ENCODE data around the gene LRIT2. TPM values are rescaled to one million over a fixed set of nuclear protein-coding genes. Genes with fewer than 3 reads are reported as not detected.

The LRIT2 gene
- total and polyA plus RNA-seq, 9 of the 15 experiments (the other 6 are each of a cell fraction or from before 2014, with no cell fraction given) = not detected

DNA sequence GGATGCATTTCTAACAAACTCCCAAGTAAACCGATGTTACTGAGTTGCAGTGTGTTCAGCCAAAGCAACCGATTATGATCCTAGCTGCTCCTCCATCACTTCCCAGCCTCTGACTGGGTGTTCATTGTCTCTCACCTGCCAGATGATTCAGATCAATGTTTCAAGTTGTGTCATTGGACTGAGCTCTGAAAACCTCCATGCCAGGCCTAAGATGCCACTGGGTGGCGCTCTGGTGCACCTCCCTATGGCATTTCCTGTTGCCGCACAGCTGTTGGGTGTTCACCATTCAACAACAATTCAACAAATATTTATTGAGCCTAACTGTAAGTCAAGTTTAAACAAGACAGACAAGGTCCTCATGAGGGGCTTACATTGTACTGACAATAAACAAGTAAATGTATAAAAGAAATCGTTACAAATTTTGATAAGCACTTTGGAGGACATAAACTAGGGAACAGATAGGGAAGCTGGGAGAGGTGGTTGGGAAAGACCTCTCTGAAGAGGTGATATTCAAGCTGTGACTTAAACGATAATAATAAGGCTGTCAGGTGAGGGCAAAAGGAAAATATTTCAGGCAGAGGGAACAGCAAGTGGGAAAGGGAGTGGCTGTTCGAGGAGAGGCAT is 42.3 kb upstream of the LRIT2 start (continued):
- TF ChIP-seq, protein P1, sequence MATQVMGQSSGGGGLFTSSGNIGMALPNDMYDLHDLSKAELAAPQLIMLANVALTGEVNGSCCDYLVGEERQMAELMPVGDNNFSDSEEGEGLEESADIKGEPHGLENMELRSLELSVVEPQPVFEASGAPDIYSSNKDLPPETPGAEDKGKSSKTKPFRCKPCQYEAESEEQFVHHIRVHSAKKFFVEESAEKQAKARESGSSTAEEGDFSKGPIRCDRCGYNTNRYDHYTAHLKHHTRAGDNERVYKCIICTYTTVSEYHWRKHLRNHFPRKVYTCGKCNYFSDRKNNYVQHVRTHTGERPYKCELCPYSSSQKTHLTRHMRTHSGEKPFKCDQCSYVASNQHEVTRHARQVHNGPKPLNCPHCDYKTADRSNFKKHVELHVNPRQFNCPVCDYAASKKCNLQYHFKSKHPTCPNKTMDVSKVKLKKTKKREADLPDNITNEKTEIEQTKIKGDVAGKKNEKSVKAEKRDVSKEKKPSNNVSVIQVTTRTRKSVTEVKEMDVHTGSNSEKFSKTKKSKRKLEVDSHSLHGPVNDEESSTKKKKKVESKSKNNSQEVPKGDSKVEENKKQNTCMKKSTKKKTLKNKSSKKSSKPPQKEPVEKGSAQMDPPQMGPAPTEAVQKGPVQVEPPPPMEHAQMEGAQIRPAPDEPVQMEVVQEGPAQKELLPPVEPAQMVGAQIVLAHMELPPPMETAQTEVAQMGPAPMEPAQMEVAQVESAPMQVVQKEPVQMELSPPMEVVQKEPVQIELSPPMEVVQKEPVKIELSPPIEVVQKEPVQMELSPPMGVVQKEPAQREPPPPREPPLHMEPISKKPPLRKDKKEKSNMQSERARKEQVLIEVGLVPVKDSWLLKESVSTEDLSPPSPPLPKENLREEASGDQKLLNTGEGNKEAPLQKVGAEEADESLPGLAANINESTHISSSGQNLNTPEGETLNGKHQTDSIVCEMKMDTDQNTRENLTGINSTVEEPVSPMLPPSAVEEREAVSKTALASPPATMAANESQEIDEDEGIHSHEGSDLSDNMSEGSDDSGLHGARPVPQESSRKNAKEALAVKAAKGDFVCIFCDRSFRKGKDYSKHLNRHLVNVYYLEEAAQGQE (IDR thresholded peaks at IDR 0.05; ENCODE audit: borderline replicate concordance) = peak; percentile 83
- TF ChIP-seq, protein P1 (CRISPR knock-in tag; IDR thresholded peaks at IDR 0.05; ENCODE audit: low read depth) = no peak
- TF ChIP-seq SRSF9 (IDR thresholded peaks at IDR 0.05; ENCODE audit: borderline replicate concordance, low read depth, low read length) (no peak), POLR3G (IDR thresholded peaks at IDR 0.05; ENCODE audit: extremely low read depth, insufficient read length, insufficient replicate concordance) (no peak), NR3C1 (CRISPR knock-in tag; IDR thresholded peaks at IDR 0.05) (no peak), ZFP36 (IDR thresholded peaks at IDR 0.05; ENCODE audit: low read depth, low read length, partially characterized antibody) (no peak), GTF2E2 (tag; IDR thresholded peaks at IDR 0.05) (no peak), ZNF57 (CRISPR knock-in tag; IDR thresholded peaks at IDR 0.05) (no peak)
- TF ChIP-seq, protein P2, sequence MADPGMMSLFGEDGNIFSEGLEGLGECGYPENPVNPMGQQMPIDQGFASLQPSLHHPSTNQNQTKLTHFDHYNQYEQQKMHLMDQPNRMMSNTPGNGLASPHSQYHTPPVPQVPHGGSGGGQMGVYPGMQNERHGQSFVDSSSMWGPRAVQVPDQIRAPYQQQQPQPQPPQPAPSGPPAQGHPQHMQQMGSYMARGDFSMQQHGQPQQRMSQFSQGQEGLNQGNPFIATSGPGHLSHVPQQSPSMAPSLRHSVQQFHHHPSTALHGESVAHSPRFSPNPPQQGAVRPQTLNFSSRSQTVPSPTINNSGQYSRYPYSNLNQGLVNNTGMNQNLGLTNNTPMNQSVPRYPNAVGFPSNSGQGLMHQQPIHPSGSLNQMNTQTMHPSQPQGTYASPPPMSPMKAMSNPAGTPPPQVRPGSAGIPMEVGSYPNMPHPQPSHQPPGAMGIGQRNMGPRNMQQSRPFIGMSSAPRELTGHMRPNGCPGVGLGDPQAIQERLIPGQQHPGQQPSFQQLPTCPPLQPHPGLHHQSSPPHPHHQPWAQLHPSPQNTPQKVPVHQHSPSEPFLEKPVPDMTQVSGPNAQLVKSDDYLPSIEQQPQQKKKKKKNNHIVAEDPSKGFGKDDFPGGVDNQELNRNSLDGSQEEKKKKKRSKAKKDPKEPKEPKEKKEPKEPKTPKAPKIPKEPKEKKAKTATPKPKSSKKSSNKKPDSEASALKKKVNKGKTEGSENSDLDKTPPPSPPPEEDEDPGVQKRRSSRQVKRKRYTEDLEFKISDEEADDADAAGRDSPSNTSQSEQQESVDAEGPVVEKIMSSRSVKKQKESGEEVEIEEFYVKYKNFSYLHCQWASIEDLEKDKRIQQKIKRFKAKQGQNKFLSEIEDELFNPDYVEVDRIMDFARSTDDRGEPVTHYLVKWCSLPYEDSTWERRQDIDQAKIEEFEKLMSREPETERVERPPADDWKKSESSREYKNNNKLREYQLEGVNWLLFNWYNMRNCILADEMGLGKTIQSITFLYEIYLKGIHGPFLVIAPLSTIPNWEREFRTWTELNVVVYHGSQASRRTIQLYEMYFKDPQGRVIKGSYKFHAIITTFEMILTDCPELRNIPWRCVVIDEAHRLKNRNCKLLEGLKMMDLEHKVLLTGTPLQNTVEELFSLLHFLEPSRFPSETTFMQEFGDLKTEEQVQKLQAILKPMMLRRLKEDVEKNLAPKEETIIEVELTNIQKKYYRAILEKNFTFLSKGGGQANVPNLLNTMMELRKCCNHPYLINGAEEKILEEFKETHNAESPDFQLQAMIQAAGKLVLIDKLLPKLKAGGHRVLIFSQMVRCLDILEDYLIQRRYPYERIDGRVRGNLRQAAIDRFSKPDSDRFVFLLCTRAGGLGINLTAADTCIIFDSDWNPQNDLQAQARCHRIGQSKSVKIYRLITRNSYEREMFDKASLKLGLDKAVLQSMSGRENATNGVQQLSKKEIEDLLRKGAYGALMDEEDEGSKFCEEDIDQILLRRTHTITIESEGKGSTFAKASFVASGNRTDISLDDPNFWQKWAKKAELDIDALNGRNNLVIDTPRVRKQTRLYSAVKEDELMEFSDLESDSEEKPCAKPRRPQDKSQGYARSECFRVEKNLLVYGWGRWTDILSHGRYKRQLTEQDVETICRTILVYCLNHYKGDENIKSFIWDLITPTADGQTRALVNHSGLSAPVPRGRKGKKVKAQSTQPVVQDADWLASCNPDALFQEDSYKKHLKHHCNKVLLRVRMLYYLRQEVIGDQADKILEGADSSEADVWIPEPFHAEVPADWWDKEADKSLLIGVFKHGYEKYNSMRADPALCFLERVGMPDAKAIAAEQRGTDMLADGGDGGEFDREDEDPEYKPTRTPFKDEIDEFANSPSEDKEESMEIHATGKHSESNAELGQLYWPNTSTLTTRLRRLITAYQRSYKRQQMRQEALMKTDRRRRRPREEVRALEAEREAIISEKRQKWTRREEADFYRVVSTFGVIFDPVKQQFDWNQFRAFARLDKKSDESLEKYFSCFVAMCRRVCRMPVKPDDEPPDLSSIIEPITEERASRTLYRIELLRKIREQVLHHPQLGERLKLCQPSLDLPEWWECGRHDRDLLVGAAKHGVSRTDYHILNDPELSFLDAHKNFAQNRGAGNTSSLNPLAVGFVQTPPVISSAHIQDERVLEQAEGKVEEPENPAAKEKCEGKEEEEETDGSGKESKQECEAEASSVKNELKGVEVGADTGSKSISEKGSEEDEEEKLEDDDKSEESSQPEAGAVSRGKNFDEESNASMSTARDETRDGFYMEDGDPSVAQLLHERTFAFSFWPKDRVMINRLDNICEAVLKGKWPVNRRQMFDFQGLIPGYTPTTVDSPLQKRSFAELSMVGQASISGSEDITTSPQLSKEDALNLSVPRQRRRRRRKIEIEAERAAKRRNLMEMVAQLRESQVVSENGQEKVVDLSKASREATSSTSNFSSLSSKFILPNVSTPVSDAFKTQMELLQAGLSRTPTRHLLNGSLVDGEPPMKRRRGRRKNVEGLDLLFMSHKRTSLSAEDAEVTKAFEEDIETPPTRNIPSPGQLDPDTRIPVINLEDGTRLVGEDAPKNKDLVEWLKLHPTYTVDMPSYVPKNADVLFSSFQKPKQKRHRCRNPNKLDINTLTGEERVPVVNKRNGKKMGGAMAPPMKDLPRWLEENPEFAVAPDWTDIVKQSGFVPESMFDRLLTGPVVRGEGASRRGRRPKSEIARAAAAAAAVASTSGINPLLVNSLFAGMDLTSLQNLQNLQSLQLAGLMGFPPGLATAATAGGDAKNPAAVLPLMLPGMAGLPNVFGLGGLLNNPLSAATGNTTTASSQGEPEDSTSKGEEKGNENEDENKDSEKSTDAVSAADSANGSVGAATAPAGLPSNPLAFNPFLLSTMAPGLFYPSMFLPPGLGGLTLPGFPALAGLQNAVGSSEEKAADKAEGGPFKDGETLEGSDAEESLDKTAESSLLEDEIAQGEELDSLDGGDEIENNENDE (IDR thresholded peaks at IDR 0.05; ENCODE audit: low read depth, low read length) = no peak

Data from K562 (cell line).